Measurements from ENCODE around the gene C16orf46.

The C16orf46 gene

GRCh38 chr16:81094771-81095251 lies 17.8 kb upstream of the C16orf46 start:
- TF ChIP-seq FOXP2 (optimal IDR thresholded peaks at IDR 0.05; ENCODE audit: control extremely low read depth, extremely low read length, insufficient read depth) (no peak), EZH2 (IDR thresholded peaks at IDR 0.05) (no peak)
- Histone ChIP-seq H3K36me3 (ENCODE audit: insufficient read depth, low read length) (no peaks in the 10 kb centered on the region), H3K9me3 (ENCODE audit: low read depth, low read length) (no peaks in the 10 kb centered on the region), H3K27ac (no peak overlapping the region), H3K9ac (ENCODE audit: insufficient read length) (no peak overlapping the region), H3K4me3 (peak overlapping the region; percentile 79)
- no peak for DNase-seq (ENCODE audit: low read depth, low spot score)

GRCh38 chr16:81088836-81089235 lies 11.8 kb upstream of the C16orf46 start:
- H3K36me3 ChIP-seq (ENCODE audit: insufficient read depth, low read length), result no peaks in the 10 kb centered on the region; the same call in 1 of the 2 replicates
- H3K9ac ChIP-seq (ENCODE audit: insufficient read length), result no peak overlapping the region
- no peaks in the 10 kb centered on the region for H3K9me3 ChIP-seq (ENCODE audit: low read depth, low read length)
- H3K27ac ChIP-seq, result no peak overlapping the region
- TF ChIP-seq FOXP2 (optimal IDR thresholded peaks at IDR 0.05; ENCODE audit: control extremely low read depth, extremely low read length, insufficient read depth), result no peak
- no peak for TF ChIP-seq POLR2AphosphoS5 (IDR thresholded peaks at IDR 0.05; ENCODE audit: borderline replicate concordance, low read depth, low read length)
- TF ChIP-seq EZH2 (IDR thresholded peaks at IDR 0.05), result no peak
- H3K4me3 ChIP-seq, result no peak overlapping the region
- no peak for DNase-seq (ENCODE audit: low read depth, low spot score)

DNA sequence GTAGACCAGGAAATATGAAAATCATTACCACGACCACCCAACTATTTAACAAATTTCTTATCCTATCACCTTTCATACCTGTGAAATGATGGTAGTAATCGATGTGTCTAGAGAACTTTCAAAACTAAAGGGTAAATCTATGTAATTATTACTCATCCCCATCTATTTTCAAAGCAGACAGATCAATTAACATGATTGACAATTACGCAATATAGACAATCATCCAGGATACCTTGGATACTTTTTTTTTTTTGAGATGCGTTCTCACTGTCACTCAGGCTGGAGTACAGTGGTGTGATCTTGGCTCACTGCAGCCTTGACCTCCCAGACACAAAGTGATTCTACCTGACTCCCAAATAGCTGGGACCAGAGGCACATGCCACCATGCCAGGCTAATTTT lies 4.0 kb upstream of the C16orf46 start:
- Histone ChIP-seq H3K27ac (no peak overlapping the region), H3K9ac (ENCODE audit: insufficient read length) (no peak overlapping the region), H3K36me3 (ENCODE audit: insufficient read depth, low read length) (no peaks in the 10 kb centered on the region), H3K9me3 (ENCODE audit: low read depth, low read length) (no peaks in the 10 kb centered on the region), H3K4me3 (no peak overlapping the region)
- no peak for TF ChIP-seq POLR2AphosphoS5 (IDR thresholded peaks at IDR 0.05; ENCODE audit: borderline replicate concordance, low read depth, low read length)
- TF ChIP-seq EZH2 (IDR thresholded peaks at IDR 0.05), result no peak
- no peak for TF ChIP-seq FOXP2 (optimal IDR thresholded peaks at IDR 0.05; ENCODE audit: control extremely low read depth, extremely low read length, insufficient read depth)
- no peak for DNase-seq (ENCODE audit: low read depth, low spot score)

GRCh38 chr16:81080233-81080632 lies 3.2 kb upstream of the C16orf46 start:
- no peak for DNase-seq (ENCODE audit: low read depth, low spot score)
- no peak overlapping the region for H3K9ac ChIP-seq (ENCODE audit: insufficient read length)
- no peak overlapping the region for H3K4me3 ChIP-seq
- TF ChIP-seq POLR2AphosphoS5 (IDR thresholded peaks at IDR 0.05; ENCODE audit: borderline replicate concordance, low read depth, low read length) (no peak), EZH2 (IDR thresholded peaks at IDR 0.05) (no peak), FOXP2 (optimal IDR thresholded peaks at IDR 0.05; ENCODE audit: control extremely low read depth, extremely low read length, insufficient read depth) (no peak)
- H3K9me3 ChIP-seq (ENCODE audit: low read depth, low read length), result no peaks in the 10 kb centered on the region
- no peak overlapping the region for H3K27ac ChIP-seq
- H3K36me3 ChIP-seq (ENCODE audit: insufficient read depth, low read length), result no peaks in the 10 kb centered on the region

DNA sequence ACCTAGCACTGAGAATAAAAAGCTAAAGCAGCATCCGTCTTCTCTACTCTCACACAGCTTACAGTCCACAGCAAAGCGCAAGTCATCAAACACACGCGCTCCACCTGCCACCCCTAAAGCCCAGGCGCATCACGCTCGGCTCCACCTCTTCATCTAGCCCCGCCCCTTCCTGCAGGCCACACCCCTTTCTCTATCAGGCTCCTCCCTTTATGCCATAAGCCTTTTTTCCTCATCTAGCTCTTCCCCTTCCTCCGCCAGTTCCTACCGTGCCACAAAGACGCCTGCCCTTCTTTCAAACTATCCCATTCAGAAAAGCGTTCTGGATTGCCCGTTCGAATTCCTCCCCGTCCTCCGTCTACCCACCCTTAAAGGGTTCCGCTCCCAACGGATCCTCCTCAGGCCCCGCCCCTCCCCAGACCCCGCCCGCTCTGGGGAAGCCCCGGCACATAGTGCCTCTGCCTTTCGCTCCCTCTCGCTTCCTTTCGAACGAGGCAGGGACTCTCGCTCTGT lies 417 bp downstream of the C16orf46 start:
- no peaks in the 10 kb centered on the region for H3K9me3 ChIP-seq (ENCODE audit: low read depth, low read length)
- H3K9ac ChIP-seq (ENCODE audit: insufficient read length), result no peak overlapping the region
- peak; percentile 20 for DNase-seq (ENCODE audit: low read depth, low spot score)
- peak overlapping the region; percentile 87 for H3K4me3 ChIP-seq
- TF ChIP-seq POLR2AphosphoS5 (IDR thresholded peaks at IDR 0.05; ENCODE audit: borderline replicate concordance, low read depth, low read length), result no peak
- no peak for TF ChIP-seq EZH2 (IDR thresholded peaks at IDR 0.05)
- TF ChIP-seq FOXP2 (optimal IDR thresholded peaks at IDR 0.05; ENCODE audit: control extremely low read depth, extremely low read length, insufficient read depth), result no peak
- H3K36me3 ChIP-seq (ENCODE audit: insufficient read depth, low read length), result no peaks in the 10 kb centered on the region
- peak overlapping the region; percentile 67; the same call in 1 of the 2 replicates for H3K27ac ChIP-seq

GRCh38 chr16:81073560-81074330 lies 3.3 kb downstream of the C16orf46 start:
- H3K27ac ChIP-seq, result no peak overlapping the region
- H3K9me3 ChIP-seq (ENCODE audit: low read depth, low read length), result no peaks in the 10 kb centered on the region
- no peaks in the 10 kb centered on the region for H3K36me3 ChIP-seq (ENCODE audit: insufficient read depth, low read length)
- no peak for DNase-seq (ENCODE audit: low read depth, low spot score)
- H3K9ac ChIP-seq (ENCODE audit: insufficient read length), result no peak overlapping the region
- H3K4me3 ChIP-seq, result no peak overlapping the region
- no peak for TF ChIP-seq FOXP2 (optimal IDR thresholded peaks at IDR 0.05; ENCODE audit: control extremely low read depth, extremely low read length, insufficient read depth)
- no peak for TF ChIP-seq EZH2 (IDR thresholded peaks at IDR 0.05)
- no peak for TF ChIP-seq POLR2AphosphoS5 (IDR thresholded peaks at IDR 0.05; ENCODE audit: borderline replicate concordance, low read depth, low read length)

GRCh38 chr16:81071805-81072204 lies 5.2 kb downstream of the C16orf46 start:
- TF ChIP-seq EZH2 (IDR thresholded peaks at IDR 0.05) (no peak), FOXP2 (optimal IDR thresholded peaks at IDR 0.05; ENCODE audit: control extremely low read depth, extremely low read length, insufficient read depth) (no peak), POLR2AphosphoS5 (IDR thresholded peaks at IDR 0.05; ENCODE audit: borderline replicate concordance, low read depth, low read length) (no peak)
- Histone ChIP-seq H3K27ac (no peak overlapping the region), H3K4me3 (no peak overlapping the region), H3K9ac (ENCODE audit: insufficient read length) (no peak overlapping the region), H3K36me3 (ENCODE audit: insufficient read depth, low read length) (no peaks in the 10 kb centered on the region), H3K9me3 (ENCODE audit: low read depth, low read length) (no peaks in the 10 kb centered on the region)
- DNase-seq (ENCODE audit: low read depth, low spot score), result no peak

DNA sequence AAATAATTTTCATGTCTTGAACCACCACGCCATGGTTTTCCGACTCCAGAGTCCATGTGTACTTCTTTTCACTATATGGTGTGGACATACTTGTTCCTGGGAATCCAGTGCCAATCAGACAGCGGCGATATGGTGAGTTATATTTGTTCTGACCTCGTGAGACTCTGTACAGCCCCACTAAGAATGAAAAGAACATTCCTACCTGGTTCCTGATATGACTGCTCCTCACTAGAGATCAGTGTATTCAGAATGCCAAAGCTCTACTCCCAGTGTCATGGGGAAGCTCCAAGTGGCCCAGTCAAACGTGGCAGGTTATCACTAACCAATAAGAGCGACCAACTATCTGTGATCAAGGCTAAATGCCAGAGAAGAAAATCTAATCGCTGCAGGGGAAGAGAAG lies 6.1 kb downstream of the C16orf46 start:
- no peak for TF ChIP-seq FOXP2 (optimal IDR thresholded peaks at IDR 0.05; ENCODE audit: control extremely low read depth, extremely low read length, insufficient read depth)
- no peak for TF ChIP-seq POLR2AphosphoS5 (IDR thresholded peaks at IDR 0.05; ENCODE audit: borderline replicate concordance, low read depth, low read length)
- TF ChIP-seq EZH2 (IDR thresholded peaks at IDR 0.05), result no peak
- DNase-seq (ENCODE audit: low read depth, low spot score), result no peak
- Histone ChIP-seq H3K9me3 (ENCODE audit: low read depth, low read length) (no peaks in the 10 kb centered on the region), H3K36me3 (ENCODE audit: insufficient read depth, low read length) (no peaks in the 10 kb centered on the region), H3K27ac (no peak overlapping the region), H3K9ac (ENCODE audit: insufficient read length) (no peak overlapping the region), H3K4me3 (no peak overlapping the region)
